ENCODE results near the gene PCDH9. TPM values are rescaled to one million over a fixed set of nuclear protein-coding genes. Genes with fewer than 3 reads are reported as not detected.

Gene PCDH9
- total and polyA plus RNA-seq, 5 donors from 2014 or later = 0.08 to 0.77 (median 0.09) TPM

GRCh38 chr13:67077132-67077531 lies 153.0 kb downstream of the PCDH9 start:
- no peak overlapping the region for H3K4me3 ChIP-seq (ENCODE audit: low read depth, low read length)
- no peak overlapping the region for H3K4me3 Mint-ChIP-seq
- H3K9me3 Mint-ChIP-seq = peaks cover 2 to 20% (median 10%) of the 10 kb centered on the region in 7 donors
- no peak for DNase-seq
- no peaks in the 10 kb centered on the region for H3K27me3 ChIP-seq (ENCODE audit: control insufficient read depth, insufficient read depth, low read length)
- H3K4me1 Mint-ChIP-seq = no peaks in the 10 kb centered on the region
- no peaks in the 10 kb centered on the region for H3K27me3 Mint-ChIP-seq
- no peak for ATAC-seq (ENCODE audit: low read depth in 2 of 2)
- H3K4me1 ChIP-seq (ENCODE audit: control insufficient read depth, insufficient read depth, low read length, poor library complexity, severe bottlenecking) = no peaks in the 10 kb centered on the region
- H3K36me3 Mint-ChIP-seq = no peaks in the 10 kb centered on the region
- no peak overlapping the region for H3K27ac ChIP-seq (ENCODE audit: insufficient read depth, low read length, poor library complexity, severe bottlenecking)
- H3K36me3 ChIP-seq (ENCODE audit: control insufficient read depth, insufficient read depth, low read length) = no peaks in the 10 kb centered on the region
- H3K9me3 ChIP-seq (ENCODE audit: control insufficient read depth in 2 of 2, low read length in 2 of 2) = peaks cover 0 to under 1% of the 10 kb centered on the region in 2 experiments
- no peak overlapping the region for H3K27ac Mint-ChIP-seq

DNA sequence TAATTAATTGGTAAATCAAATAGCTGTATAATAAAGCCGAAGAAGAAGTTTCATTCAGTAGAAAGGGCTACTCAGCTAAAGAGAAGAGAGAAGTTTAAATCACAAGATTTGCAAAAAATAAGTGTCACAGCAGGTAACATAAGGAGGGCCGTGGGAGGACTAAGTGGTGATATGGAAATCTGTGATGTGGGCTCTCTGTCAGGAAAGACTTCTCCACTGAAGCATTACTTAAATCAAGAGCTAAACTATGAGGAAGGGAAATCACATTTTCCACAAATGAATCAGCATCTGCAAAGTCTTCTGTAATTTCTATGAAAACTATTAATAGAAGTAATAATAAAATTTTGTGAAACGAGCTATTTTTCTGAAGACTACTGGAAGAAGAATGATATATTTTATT lies 153.8 kb downstream of the PCDH9 start:
- H3K27me3 ChIP-seq (ENCODE audit: control insufficient read depth, insufficient read depth, low read length) = no peaks in the 10 kb centered on the region
- H3K4me1 Mint-ChIP-seq = no peaks in the 10 kb centered on the region
- no peaks in the 10 kb centered on the region for H3K36me3 ChIP-seq (ENCODE audit: control insufficient read depth, insufficient read depth, low read length)
- no peaks in the 10 kb centered on the region for H3K36me3 Mint-ChIP-seq
- peaks cover 2 to 19% (median 10%) of the 10 kb centered on the region in 7 donors for H3K9me3 Mint-ChIP-seq
- no peak overlapping the region for H3K4me3 ChIP-seq (ENCODE audit: low read depth, low read length)
- H3K27me3 Mint-ChIP-seq = no peaks in the 10 kb centered on the region
- no peaks in the 10 kb centered on the region for H3K4me1 ChIP-seq (ENCODE audit: control insufficient read depth, insufficient read depth, low read length, poor library complexity, severe bottlenecking)
- no peak overlapping the region for H3K4me3 Mint-ChIP-seq
- no peak for DNase-seq
- H3K27ac ChIP-seq (ENCODE audit: insufficient read depth, low read length, poor library complexity, severe bottlenecking) = no peak overlapping the region
- H3K9me3 ChIP-seq (ENCODE audit: control insufficient read depth in 2 of 2, low read length in 2 of 2) = no peaks in the 10 kb centered on the region
- no peak for ATAC-seq (ENCODE audit: low read depth in 2 of 2)
- no peak overlapping the region for H3K27ac Mint-ChIP-seq

GRCh38 chr13:67075239-67075638 lies 154.9 kb downstream of the PCDH9 start:
- H3K27ac Mint-ChIP-seq = no peak overlapping the region

GRCh38 chr13:67071918-67072598 lies 158.1 kb downstream of the PCDH9 start:
- DNase-seq = no peak
- H3K4me3 Mint-ChIP-seq = no peak overlapping the region
- no peaks in the 10 kb centered on the region for H3K36me3 Mint-ChIP-seq
- H3K4me3 ChIP-seq (ENCODE audit: low read depth, low read length) = no peak overlapping the region
- no peaks in the 10 kb centered on the region for H3K4me1 ChIP-seq (ENCODE audit: control insufficient read depth, insufficient read depth, low read length, poor library complexity, severe bottlenecking)
- peaks cover 0 to 14% (median 4%) of the 10 kb centered on the region in 7 donors for H3K9me3 Mint-ChIP-seq
- H3K36me3 ChIP-seq (ENCODE audit: control insufficient read depth, insufficient read depth, low read length) = no peaks in the 10 kb centered on the region
- no peaks in the 10 kb centered on the region for H3K27me3 ChIP-seq (ENCODE audit: control insufficient read depth, insufficient read depth, low read length)
- no peaks in the 10 kb centered on the region for H3K27me3 Mint-ChIP-seq
- no peak for ATAC-seq (ENCODE audit: low read depth in 2 of 2)
- H3K4me1 Mint-ChIP-seq = no peaks in the 10 kb centered on the region
- no peak overlapping the region for H3K27ac ChIP-seq (ENCODE audit: insufficient read depth, low read length, poor library complexity, severe bottlenecking)
- H3K9me3 ChIP-seq (ENCODE audit: control insufficient read depth in 2 of 2, low read length in 2 of 2) = no peaks in the 10 kb centered on the region
- H3K27ac Mint-ChIP-seq = no peak overlapping the region

More at GRCh38 chr13:67075239-67075638, 154.9 kb downstream of the PCDH9 start:
- H3K4me3 Mint-ChIP-seq = no peak overlapping the region
- ATAC-seq (ENCODE audit: low read depth in 2 of 2) = no peak
- no peaks in the 10 kb centered on the region for H3K27me3 Mint-ChIP-seq
- no peaks in the 10 kb centered on the region for H3K4me1 Mint-ChIP-seq
- no peak for DNase-seq
- no peaks in the 10 kb centered on the region for H3K4me1 ChIP-seq (ENCODE audit: control insufficient read depth, insufficient read depth, low read length, poor library complexity, severe bottlenecking)
- no peaks in the 10 kb centered on the region for H3K9me3 ChIP-seq (ENCODE audit: control insufficient read depth in 2 of 2, low read length in 2 of 2)
- H3K9me3 Mint-ChIP-seq = peaks cover 2 to 19% (median 14%) of the 10 kb centered on the region in 7 donors
- no peaks in the 10 kb centered on the region for H3K36me3 ChIP-seq (ENCODE audit: control insufficient read depth, insufficient read depth, low read length)
- H3K27ac ChIP-seq (ENCODE audit: insufficient read depth, low read length, poor library complexity, severe bottlenecking) = no peak overlapping the region
- no peak overlapping the region for H3K4me3 ChIP-seq (ENCODE audit: low read depth, low read length)
- no peaks in the 10 kb centered on the region for H3K36me3 Mint-ChIP-seq
- no peaks in the 10 kb centered on the region for H3K27me3 ChIP-seq (ENCODE audit: control insufficient read depth, insufficient read depth, low read length)

GRCh38 chr13:67070306-67070705 lies 159.8 kb downstream of the PCDH9 start:
- no peaks in the 10 kb centered on the region for H3K4me1 ChIP-seq (ENCODE audit: control insufficient read depth, insufficient read depth, low read length, poor library complexity, severe bottlenecking)
- H3K27ac ChIP-seq (ENCODE audit: insufficient read depth, low read length, poor library complexity, severe bottlenecking) = no peak overlapping the region
- peaks cover 0 to 11% (median 2%) of the 10 kb centered on the region in 7 donors for H3K9me3 Mint-ChIP-seq
- no peaks in the 10 kb centered on the region for H3K9me3 ChIP-seq (ENCODE audit: control insufficient read depth in 2 of 2, low read length in 2 of 2)
- no peak overlapping the region for H3K27ac Mint-ChIP-seq
- no peak overlapping the region for H3K4me3 Mint-ChIP-seq
- no peaks in the 10 kb centered on the region for H3K4me1 Mint-ChIP-seq
- no peaks in the 10 kb centered on the region for H3K27me3 Mint-ChIP-seq
- H3K27me3 ChIP-seq (ENCODE audit: control insufficient read depth, insufficient read depth, low read length) = no peaks in the 10 kb centered on the region
- H3K36me3 ChIP-seq (ENCODE audit: control insufficient read depth, insufficient read depth, low read length) = no peaks in the 10 kb centered on the region
- no peaks in the 10 kb centered on the region for H3K36me3 Mint-ChIP-seq
- H3K4me3 ChIP-seq (ENCODE audit: low read depth, low read length) = no peak overlapping the region
- DNase-seq (no peak), ATAC-seq (ENCODE audit: low read depth in 2 of 2) (no peak)

- ATAC-seq (ENCODE audit: low read depth in 2 of 2) (no peak), DNase-seq (no peak)
- Histone ChIP-seq H3K36me3 (ENCODE audit: control insufficient read depth, insufficient read depth, low read length) (no peaks in the 10 kb centered on the region), H3K4me1 (ENCODE audit: control insufficient read depth, insufficient read depth, low read length, poor library complexity, severe bottlenecking) (no peaks in the 10 kb centered on the region), H3K4me3 (ENCODE audit: low read depth, low read length) (no peak overlapping the region), H3K9me3 (ENCODE audit: control insufficient read depth in 2 of 2, low read length in 2 of 2) (no peaks in the 10 kb centered on the region), H3K27ac (ENCODE audit: insufficient read depth, low read length, poor library complexity, severe bottlenecking) (no peak overlapping the region), H3K27me3 (ENCODE audit: control insufficient read depth, insufficient read depth, low read length) (no peaks in the 10 kb centered on the region)
- Mint-ChIP-seq H3K27me3 (no peaks in the 10 kb centered on the region), H3K4me3 (no peak overlapping the region), H3K36me3 (no peaks in the 10 kb centered on the region), H3K9me3 (peaks cover 0 to 11% (median 2%) of the 10 kb centered on the region in 7 donors), H3K27ac (no peak overlapping the region), H3K4me1 (no peaks in the 10 kb centered on the region)
These were observed 160.9 kb downstream of the PCDH9 start for GRCh38 chr13:67069117-67069767.

DNA sequence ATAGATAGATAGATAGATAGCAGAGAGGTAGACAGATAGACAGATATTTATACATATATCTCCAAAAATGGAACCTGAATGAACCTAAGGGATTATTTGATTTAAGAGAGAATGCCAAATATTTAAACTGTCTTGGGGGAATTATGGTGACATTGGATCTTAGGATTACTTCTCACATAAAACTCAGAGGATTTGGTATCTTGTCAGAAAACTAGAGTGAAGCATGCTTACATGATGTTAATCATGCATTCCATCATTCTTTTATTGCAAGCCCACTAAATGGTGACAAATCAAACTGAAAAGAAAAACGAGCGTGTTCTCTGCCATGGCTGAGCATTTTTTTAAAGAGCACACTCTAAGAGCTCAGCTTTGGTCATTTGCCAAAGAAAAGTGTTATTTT lies 165.2 kb downstream of the PCDH9 start:
- no peak overlapping the region for H3K4me3 Mint-ChIP-seq
- ATAC-seq (ENCODE audit: low read depth in 2 of 2) (no peak), DNase-seq (no peak)
- peaks cover 0 to 8% (median 6%) of the 10 kb centered on the region in 7 donors for H3K9me3 Mint-ChIP-seq
- Histone ChIP-seq H3K4me1 (ENCODE audit: control insufficient read depth, insufficient read depth, low read length, poor library complexity, severe bottlenecking) (no peaks in the 10 kb centered on the region), H3K9me3 (ENCODE audit: control insufficient read depth in 2 of 2, low read length in 2 of 2) (no peaks in the 10 kb centered on the region), H3K27ac (ENCODE audit: insufficient read depth, low read length, poor library complexity, severe bottlenecking) (no peak overlapping the region), H3K27me3 (ENCODE audit: control insufficient read depth, insufficient read depth, low read length) (no peaks in the 10 kb centered on the region), H3K36me3 (ENCODE audit: control insufficient read depth, insufficient read depth, low read length) (no peaks in the 10 kb centered on the region), H3K4me3 (ENCODE audit: low read depth, low read length) (no peak overlapping the region)
- H3K4me1 Mint-ChIP-seq = no peaks in the 10 kb centered on the region
- H3K27me3 Mint-ChIP-seq = no peaks in the 10 kb centered on the region
- no peak overlapping the region for H3K27ac Mint-ChIP-seq
- H3K36me3 Mint-ChIP-seq = no peaks in the 10 kb centered on the region

GRCh38 chr13:67063036-67063435 lies 167.1 kb downstream of the PCDH9 start:
- no peaks in the 10 kb centered on the region for H3K4me1 ChIP-seq (ENCODE audit: control insufficient read depth, insufficient read depth, low read length, poor library complexity, severe bottlenecking)
- Mint-ChIP-seq H3K9me3 (peaks cover 0 to 13% (median 7%) of the 10 kb centered on the region in 7 donors), H3K36me3 (no peaks in the 10 kb centered on the region), H3K4me1 (no peaks in the 10 kb centered on the region), H3K4me3 (no peak overlapping the region), H3K27ac (no peak overlapping the region), H3K27me3 (no peaks in the 10 kb centered on the region)
- no peak overlapping the region for H3K4me3 ChIP-seq (ENCODE audit: low read depth, low read length)
- no peak for DNase-seq
- H3K36me3 ChIP-seq (ENCODE audit: control insufficient read depth, insufficient read depth, low read length) = no peaks in the 10 kb centered on the region
- H3K9me3 ChIP-seq (ENCODE audit: control insufficient read depth in 2 of 2, low read length in 2 of 2) = no peaks in the 10 kb centered on the region
- no peak overlapping the region for H3K27ac ChIP-seq (ENCODE audit: insufficient read depth, low read length, poor library complexity, severe bottlenecking)
- H3K27me3 ChIP-seq (ENCODE audit: control insufficient read depth, insufficient read depth, low read length) = no peaks in the 10 kb centered on the region
- ATAC-seq (ENCODE audit: low read depth in 2 of 2) = no peak

Data from CD4-positive, CD25-positive, alpha-beta regulatory T cell (primary cell).